HG03521 (cell line): ENCODE results near the gene PLAGL2.
"Not testable (repeated sequence)": the region's sequence is repeated elsewhere in the genome, so short reads cannot be mapped to it uniquely, and the experiment has no call there.

Experiments used
- ATAC-seq: cut with Tn5 transposase; IDR thresholded peaks from one replicate; pipeline ENCODE4 v1.9.1; 2021; ENCODE audit warnings: mild to moderate bottlenecking, moderate library complexity; ENCODE audit not compliant: unreplicated experiment

The PLAGL2 gene

DNA sequence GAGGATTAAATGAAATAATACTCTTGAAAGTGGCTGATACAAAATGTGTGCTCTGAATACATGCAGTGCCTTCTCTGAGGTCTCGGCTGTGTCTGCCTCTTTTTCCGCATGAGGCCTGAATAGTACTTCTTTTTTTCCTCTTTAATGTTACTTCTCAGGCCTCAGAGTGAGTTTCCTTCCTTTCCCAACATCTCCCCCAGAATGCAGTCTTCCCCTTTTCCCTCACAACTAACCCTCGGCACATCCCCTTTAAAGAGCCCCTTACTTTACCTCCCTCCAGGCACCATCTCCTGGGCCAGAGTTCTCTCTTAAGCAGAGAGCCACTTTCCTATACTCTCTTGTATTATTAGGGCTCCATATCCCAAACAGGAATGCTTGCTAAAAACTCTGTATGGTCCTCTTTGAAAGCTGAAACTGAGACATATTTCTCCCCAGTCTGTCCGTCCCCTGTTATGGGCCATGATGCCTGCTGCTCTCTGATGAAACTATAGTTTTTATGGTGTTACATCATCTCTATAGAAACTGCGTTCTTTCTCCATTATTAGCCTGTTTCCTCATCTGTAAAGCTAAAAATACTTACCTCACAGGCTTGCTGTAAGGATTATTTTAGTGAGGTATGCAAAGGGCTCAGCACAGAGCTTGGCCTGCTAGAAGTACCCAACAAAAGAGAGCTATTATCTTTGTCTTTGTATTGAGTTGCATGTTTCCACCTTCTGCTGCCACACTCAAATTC lies 2.3 kb downstream of the PLAGL2 start:
- ATAC-seq, result no peak

DNA sequence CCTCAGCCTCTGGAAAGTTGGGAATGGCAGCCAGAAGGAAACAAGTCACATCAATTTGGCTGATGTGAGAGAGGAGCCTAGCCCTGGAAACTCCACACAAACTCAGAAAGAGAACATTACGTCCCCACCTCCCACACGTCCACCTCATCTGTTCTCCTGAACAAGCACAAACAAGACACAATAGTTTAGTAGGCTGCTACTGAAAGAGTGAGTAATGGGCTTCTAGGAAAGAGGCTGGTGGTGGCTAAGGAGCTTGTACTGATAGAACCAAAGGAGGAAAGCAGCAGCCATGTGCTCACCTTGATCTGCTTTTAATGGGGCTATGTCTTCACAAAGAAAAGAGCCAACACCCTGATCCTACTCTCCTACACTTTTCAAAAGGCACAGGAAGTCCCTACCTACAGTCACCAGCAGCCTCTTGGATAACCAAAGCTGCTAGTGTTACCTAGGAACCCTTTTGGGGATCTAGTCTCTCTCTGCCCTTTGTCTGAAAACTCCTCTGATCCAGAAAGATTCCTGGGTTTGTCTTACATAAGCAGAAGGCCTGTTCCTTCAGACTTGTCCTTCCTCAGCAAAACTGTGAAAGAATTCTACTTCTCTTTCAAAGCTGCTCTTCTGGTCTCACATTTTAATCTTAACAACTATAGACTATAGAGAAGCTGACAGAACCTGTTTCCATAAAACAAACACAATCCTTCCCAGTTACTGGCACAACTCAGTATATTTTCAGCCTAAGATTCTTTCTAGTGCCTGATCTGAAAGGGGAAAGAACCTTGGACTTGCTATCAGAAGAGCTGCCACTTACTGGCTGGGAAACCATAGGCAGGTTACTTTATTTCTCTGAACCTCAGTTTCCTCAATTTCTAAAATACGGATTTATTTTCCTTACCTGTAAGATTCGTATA lies 3.1 kb downstream of the PLAGL2 start:
- ATAC-seq, result no peak

DNA sequence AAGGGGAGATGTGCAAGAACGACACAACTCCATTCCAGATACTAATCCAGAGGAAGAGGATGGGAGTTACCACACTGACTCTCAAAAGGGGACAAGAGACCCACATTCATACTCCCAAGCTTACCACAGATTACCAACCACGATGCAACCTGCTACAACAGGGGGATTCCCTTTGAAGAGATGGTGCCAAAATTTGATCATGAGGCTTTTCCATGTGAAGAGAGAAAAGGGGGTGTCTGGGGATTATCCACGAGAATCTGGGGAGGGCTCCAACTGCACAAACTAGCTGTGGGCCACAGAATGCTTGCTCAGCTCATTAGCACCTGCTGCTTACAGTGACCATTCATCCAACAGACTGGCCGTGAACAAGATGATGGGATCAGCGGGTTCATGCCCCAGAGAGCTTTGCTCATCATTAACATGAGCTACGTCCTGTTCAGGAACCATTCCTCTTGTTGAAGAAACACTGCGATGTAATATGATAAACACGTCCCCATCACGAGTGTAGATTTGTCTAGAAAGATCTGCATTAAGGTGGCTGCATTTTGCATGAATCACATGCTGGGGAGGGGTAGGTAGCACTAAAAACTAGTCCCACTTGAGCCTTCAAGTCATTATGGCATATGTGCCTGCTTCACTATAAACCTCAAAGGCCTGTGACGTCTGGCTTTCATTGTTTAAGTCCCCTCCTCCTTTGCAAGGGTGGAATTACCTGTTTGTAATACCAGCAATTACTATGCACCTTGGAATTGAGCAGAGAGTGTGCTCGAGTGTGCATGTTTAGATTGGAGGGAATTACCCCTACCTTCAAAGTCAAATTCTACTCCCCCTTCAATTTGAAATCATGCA lies 4.0 kb downstream of the PLAGL2 start:
- no peak for ATAC-seq

DNA sequence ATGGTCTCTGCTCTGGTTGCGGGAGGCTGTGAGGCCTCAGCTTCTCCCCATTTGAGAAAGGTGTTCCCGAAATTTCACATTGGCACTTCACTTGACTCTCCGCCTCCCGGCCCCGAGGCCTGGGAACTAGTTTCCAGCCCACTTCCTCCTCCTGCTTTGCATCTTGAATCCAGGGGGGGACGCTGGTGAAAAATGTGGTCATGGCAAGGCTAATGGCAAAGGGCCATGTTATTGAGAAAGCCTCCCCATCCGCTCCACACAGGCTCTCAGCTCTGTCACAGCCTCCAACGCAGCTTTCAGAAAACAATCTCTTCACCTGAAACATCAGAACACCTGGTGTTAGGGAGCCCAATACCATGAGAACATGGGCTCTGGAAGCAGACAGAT lies 5.6 kb downstream of the PLAGL2 start:
- no peak for ATAC-seq

DNA sequence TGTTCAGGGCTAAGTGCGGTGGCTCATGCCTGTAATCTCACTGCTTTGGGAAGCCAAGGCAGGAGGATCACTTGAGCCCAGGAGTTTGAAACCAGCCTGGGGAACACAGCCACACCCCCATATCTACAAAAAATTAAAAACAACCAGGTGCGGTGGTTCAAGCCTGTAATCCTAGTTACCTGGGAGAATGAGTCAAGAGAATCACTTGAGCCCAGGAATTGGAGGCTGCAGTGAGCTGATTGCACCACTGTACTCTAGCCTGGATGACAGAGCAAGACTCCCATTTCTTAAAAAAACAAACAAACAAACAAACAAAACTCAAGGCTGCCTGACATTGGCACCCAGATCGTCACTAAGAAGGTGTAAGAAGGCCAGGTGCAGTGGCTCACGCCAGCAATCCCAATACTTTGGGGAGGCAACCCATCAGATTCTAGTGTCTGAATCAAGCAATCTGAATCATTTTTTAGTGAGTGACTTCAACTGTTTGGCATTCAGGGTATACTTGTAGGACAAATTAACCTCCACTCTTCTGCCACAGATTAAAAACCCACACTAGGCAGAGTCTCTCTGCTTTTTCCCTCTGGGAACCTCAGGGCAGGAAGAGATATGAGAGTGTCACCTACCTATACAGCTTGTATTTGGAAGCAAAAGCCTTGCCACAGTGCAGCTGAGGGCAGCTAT lies 6.1 kb downstream of the PLAGL2 start:
- no peak for ATAC-seq

DNA sequence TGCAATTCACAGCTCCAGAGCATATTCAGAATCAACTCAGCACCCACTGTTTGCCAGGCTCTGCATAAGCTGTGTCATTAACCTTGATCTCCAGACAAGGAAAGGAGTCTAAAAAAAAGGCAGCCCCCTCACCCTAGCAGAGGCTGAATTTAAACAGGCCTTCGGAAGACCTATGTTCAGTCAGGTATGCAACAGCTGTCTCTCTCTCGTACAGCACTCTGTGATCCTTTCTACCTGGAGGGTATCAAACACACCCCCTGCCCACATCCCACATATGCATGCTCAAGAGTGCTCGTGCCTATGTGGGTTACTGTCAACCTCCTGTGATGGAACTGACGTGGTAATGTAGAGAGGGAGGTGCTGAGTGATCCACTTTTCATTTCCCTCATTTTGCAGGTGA lies 8.5 kb downstream of the PLAGL2 start:
- ATAC-seq, result no peak

DNA sequence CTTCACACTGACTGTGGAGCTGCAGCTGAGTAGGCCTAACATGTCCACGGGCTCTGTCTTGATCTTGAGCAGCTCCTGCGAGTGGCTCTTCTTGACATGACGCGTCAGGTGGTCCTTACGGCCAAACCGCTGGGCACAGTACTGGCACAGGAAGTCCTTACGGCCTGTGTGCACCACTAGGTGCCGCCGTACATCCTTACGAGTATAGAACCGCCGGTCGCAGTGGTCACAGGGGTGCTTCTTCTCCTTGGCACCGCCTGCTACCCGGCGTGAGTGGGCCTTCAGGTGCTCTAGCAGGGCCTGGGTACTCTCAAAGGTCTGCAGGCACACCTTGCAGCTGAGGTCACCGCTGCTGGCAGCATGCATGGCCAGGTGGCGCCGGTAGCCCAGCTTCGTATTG lies 10.4 kb downstream of the PLAGL2 start:
- ATAC-seq, result not testable (repeated sequence)

DNA sequence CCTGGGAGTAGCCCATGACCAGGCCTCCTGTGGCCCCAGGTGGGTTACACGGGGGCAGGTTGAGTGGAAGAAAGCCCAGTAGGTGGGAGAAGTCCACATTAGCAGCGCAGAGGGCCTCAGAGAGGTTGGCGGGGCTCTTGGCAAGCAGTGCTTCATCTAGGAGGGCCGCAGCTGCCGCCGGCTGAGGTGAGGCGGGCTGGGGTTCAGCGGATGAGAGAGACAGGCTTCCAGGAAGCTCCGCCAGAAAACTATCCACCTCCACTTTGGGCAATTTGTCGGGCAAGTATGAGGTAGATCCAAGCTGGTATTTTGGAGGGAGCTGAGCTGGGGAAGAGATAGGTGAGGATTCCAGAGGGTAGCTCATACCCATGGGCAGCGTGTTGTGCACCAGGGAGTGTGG lies 10.9 kb downstream of the PLAGL2 start:
- not testable (repeated sequence) for ATAC-seq

DNA sequence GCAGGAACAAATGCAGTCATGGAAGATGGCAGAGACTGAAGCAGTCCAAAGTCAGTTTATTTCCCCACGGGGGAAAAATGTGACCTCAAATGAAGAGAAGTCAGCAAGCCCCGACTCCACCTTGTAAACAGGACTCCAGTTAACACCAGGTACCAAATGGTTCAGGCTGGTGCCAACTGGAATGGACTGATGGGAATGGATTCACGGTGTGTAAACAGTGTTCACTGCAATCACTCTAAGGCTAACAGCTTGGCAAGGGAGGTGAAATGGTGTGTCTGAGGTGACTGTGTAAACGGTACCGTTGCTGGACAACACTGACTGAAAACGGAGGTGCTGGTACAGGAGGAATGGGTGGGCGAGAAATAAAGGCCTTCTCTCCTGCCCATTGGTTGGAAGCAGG lies 12.0 kb downstream of the PLAGL2 start:
- ATAC-seq, result no peak

DNA sequence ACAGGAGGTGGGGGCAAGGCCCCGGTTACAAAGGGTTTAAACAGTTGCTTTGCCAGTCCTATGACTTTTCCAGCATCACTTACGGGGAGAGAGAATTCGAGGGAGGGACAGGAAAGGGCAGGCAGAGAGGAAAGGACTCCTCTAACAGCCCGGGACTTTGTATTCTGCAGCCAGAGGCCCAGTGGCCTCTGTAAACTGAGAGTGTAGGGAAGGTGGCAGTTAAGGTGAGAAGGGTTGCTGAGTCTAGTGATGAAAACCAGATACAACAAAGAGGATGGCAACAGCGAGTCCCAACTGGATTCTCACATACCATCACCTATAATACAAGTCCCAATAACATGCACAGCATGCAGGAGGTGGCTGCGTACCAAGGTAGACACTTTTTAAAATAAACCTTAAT lies 13.5 kb downstream of the PLAGL2 start:
- no peak for ATAC-seq

DNA sequence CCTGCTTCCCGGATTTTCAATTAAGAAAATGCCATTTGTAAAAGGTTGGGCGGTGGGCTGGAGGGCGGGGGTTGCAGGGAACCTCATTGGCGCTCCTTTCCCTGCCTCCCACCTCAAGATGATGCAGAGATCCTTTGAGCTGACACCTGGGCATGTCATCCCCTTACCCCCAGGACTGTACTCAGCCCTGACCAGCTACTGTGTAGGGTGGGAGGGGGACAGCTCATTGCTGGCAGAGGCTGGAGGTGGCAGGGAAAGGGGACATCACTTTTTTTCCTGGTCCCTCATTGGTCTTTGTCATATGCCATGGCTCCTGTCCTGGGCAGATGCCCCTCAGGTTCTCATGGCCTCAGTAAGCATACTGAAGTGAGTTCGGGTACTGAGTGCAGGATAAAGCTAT lies 14.2 kb downstream of the PLAGL2 start:
- not testable (repeated sequence) for ATAC-seq

DNA sequence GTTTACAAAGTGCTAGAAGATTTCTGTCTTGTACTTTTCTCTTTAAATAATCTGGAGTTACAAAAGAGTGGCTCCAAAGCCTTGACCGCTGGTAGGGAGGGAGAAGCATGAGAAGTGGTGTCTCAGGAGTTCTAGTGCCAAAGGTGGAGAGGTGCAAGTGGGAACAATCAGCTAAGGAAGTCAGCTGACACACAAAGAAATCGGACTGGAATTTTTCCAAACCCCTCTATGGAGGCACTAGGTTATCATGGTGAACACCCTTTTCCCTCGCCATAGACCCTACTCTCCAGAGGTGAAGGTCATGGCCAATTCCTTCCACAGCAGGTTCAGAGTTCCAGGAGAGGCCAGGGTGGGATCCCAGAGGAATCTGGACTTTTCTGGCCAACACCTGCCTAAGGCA lies 14.8 kb downstream of the PLAGL2 start:
- ATAC-seq, result no peak

DNA sequence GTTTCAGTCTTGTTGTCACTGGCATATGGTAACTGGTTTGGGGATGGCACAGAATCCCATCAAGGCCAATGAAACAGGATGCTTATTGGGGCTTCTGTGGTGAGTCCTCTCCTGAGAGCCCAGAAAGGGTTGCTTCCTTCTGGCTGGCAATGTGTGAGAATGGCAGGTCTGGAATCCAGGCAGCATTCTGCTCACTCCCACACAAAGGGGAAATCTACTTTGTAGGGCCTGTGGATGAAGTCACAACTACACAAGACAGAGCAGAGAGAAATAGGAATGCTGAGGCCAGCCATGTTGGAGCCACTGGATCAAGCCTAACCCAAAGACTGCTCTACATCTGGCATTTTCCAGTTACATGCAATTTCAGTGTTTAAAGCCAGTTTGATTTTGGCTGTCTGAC lies 15.7 kb downstream of the PLAGL2 start:
- ATAC-seq, result no peak

DNA sequence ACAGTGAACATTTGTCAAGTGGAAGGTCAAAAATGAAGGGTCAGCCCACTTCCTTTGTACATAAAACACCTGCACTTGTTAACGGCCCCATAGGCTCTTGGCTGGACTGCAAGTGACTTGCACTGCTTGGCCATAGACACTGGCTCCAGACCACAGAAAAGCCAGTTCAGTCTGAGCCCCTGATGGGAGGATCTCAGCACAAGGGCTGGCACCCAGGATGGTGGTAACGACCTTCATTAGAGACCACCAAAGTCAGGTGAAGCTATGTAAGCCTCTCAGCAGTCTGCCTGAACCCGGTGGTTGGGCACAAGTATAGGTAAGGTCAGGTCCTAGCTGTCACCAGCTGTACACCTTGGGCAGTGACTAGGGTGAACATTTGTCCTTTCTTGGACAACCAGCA lies 16.1 kb downstream of the PLAGL2 start:
- ATAC-seq, result no peak

DNA sequence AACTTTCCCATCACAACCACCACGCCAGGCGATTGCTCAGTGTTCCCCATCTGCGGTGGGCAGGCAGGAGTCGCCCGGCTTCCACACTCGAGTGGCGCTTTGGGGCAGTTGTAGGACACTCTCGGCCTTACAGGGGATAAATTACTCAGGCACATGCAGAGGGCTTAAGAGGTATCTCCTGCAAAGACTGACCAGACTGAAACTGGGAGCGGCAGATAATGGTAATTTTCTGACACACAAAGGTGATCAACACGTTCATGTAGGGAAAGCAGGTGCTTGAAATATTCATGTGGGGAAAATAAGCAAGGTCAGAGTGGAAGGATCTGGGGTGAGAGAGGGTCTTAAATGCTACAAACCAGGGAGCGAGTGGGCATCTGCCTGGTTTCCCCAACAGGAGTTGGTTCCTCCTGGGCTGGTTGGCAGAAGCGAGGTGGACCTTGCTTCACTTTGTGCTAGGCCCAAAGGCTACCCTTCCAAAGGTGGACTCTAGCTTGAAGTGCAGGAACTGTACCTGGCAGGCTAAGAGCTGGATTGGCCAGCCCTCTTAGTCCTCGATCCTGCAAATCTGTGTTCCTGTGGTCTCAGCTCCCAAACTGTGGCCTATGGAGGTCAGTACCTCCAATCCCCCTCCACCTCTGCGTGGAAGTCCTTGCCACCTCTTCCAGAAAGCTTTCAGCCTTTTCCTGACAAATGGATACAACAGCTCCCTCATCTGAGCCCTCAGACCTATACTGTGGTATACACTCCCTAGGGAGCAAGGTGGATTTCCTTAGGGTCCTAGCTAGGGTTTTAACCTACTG lies 16.7 kb downstream of the PLAGL2 start:
- ATAC-seq, result no peak

DNA sequence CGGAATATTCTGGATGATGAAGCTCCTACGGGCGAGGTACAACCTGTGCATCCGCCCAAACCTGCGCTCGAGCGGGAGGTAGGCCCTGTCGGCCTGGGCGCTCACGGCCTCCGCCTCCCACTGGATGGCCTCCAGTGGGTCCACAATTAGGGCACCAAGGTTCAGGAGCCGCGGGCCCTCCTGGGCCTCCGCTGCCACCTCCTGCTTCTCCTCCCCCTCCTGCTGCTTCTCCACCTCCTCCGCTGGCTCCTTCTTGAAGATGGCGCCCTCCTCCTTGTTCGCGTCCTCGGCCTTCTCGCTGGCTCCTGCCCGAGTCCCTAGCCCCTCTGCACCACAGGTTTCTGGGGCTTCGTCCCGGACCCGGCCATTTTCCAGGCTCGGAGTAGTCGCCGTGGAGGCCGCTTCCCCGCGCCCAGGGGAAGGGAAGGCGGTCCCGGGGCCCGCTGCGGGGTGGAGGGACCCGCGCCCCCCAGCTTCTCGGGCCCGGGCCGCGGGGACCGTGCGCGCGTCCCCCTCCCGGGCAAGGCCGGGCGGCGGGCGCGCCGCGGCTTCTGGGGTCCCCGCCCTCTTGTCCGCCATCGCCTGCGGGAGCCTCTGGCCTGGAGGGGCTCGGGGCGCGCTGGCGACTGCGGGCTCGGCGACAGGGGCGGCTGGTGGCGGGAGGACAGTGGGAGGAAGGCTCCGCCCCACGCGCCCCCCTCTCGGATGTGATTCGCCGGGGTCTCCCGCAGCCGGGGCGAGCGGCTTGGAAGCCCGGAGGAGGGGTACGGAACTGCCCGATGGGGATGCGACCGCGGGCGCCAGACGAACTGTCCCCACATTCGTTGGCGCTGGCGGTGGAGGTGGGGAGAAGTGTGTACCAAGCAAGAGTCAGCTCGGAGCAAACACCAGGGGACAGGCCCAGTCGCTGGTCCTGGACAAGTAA lies 17.6 kb downstream of the PLAGL2 start:
- no peak for ATAC-seq

DNA sequence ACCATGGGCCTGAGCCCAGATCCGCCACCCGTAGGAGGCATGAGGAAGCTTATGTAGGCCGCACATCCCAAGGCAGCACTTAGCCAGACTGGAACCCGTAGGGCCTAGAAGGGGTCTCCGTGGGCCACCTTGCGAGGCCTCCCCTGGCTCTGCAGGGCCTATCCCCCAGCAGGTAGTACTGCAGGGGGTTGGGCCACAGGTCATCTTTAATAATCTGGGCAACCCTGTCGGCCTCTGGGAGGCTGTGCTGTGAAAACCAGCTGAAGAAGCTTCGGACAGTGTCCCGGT lies 18.5 kb downstream of the PLAGL2 start:
- ATAC-seq, result no peak

DNA sequence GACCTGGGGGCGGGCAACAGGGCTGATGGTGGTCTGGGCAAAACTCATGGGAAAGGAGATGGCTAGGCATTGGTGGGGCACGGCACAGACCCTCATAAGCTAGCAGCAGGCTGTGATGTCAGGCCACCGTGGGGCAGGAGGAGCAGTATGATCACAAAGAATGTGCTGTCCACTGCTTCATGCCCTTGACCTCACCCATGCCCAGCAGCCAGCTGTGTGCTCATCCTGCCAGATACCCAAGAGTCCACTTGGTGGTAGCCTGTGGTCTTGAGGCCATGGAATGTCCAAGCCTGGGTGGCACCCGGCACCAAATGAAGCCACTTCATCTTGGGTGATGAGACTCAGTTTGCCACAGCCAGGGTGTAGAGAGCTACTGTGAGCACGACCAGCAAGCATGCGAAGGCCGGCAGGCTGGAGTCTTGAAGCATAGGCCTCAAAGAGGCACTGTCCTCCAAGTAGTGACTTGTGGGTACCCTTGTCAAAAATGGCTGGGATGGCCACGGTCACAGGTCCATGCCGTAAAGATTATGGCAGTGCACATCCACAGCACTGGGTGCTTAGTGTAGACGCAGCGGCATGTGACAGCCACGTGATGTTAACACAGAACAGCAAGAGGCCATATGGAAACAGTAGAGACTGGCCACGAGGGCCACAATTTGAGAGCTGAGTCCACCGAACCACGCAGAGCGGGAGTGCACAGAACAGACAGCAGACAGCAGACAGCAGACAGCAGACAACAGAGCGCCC lies 19.0 kb downstream of the PLAGL2 start:
- no peak for ATAC-seq
